HepG2 (cell line): ENCODE measurements around the gene LRPAP1. TPM values are rescaled to one million over a fixed set of nuclear protein-coding genes. Genes with fewer than 3 reads are reported as not detected.

Experiments
- ATAC-seq: fragments of 200-7000 bp; cut with Tn5 transposase; 3 replicates; pipeline ENCODE4 v1.9.1; 2020; ENCODE audit warnings: mild to moderate bottlenecking, moderate library complexity
- BruUV-seq: library from RNA; stranded (reverse); fragments of 400-500 nt; replicated peaks from 2 replicates; lab custom pipeline; 2021; lab: Mats Ljungman, UMichigan
- CTCF ChIA-PET: fragments of 300-600 bp; formaldehyde crosslinking; extraction: SDS; loops from one replicate; lab custom pipeline; 2021; ENCODE audit warnings: low total read pairs, inconsistent platforms, low intra/inter-chr PET ratio; lab: Yijun Ruan, JAX
- POLR2A ChIA-PET: fragments of 350-600 bp; sonication (Branson Sonifier 250); formaldehyde crosslinking; loops from one replicate; lab custom pipeline; 2020; ENCODE audit warnings: antibody characterized with exemption, inconsistent platforms; lab: Yijun Ruan, JAX
- DNase-seq: peaks from one replicate; pipeline ENCODE4 v3.0.0-alpha.2; 2015; ENCODE audit warnings: low spot score
- FAIRE-seq: peaks from 3 replicates; lab custom pipeline; 2011; peaks lifted over from hg19 to GRCh38; lab: Jason Lieb, UNC
- H2AFZ ChIP-seq: one replicate; pipeline ENCODE4 v1.6.1; 2011; ENCODE audit warnings: low read length, inconsistent platforms
- H3K27ac ChIP-seq: fragments of 300-600 bp; 3 replicates; pipeline ENCODE4 v1.8.0; 2011; ENCODE audit warnings: mixed run types, mild to moderate bottlenecking, mixed read lengths, low read length, inconsistent platforms; ENCODE audit not compliant: insufficient read depth; ENCODE audit errors: extremely low read length
- H3K27me3 ChIP-seq, 2 experiments: fragments of 200-600 bp in 1 of 2; 2 replicates in 1 of 2; 3 replicates in 1 of 2; pipeline versions ENCODE4 v1.6.0 to v1.8.0; 2011; ENCODE audit warnings: low read length in 2 of 2, mild to moderate bottlenecking in 2 of 2, moderate library complexity in 2 of 2, inconsistent platforms in 1 of 2; ENCODE audit not compliant: insufficient read depth in 2 of 2, control insufficient read depth in 1 of 2
- H3K36me3 ChIP-seq, 2 experiments: fragments of 200-600 bp in 1 of 2; replicated peaks in 1 of 2; 2 replicates in 1 of 2; 3 replicates in 1 of 2; pipeline versions ENCODE4 v1.5.1 to v1.8.0; 2011; ENCODE audit warnings: low read length in 2 of 2, inconsistent platforms in 1 of 2; ENCODE audit not compliant: insufficient read depth in 2 of 2, control insufficient read depth in 1 of 2
- H3K4me1 ChIP-seq: 2 replicates; pipeline ENCODE4 v1.5.1; 2012; ENCODE audit warnings: low read length, inconsistent platforms; ENCODE audit not compliant: insufficient read depth
- H3K4me2 ChIP-seq: 2 replicates; pipeline ENCODE4 v1.6.0; 2011; ENCODE audit warnings: low read depth, low read length, inconsistent platforms
- H3K4me3 ChIP-seq, 3 experiments: fragments of 200-600 bp in 1 of 3; sonication (generic), shearing (Covaris generic) in 1 of 3; replicated peaks in 1 of 3; 2 replicates each; pipeline ENCODE4 v1.5.1; 2011 to 2016; ENCODE audit warnings: low read length in 3 of 3, inconsistent platforms in 2 of 3, low read depth in 2 of 3, mild to moderate bottlenecking in 2 of 3, control low read depth in 1 of 3, mixed read lengths in 1 of 3; ENCODE audit not compliant: insufficient read depth in 1 of 3
- H3K79me2 ChIP-seq: one replicate; pipeline ENCODE4 v1.6.1; 2011; ENCODE audit warnings: low read length, inconsistent platforms; ENCODE audit not compliant: insufficient read depth
- H3K9ac ChIP-seq: 2 replicates; pipeline ENCODE4 v1.6.0; 2011; ENCODE audit warnings: mild to moderate bottlenecking, low read depth, low read length, inconsistent platforms; ENCODE audit not compliant: insufficient read depth
- H3K9me3 ChIP-seq: 2 replicates; pipeline ENCODE4 v1.5.1; 2012; ENCODE audit warnings: mild to moderate bottlenecking, low read length
- H4K20me1 ChIP-seq: 2 replicates; pipeline ENCODE4 v1.6.0; 2011; ENCODE audit warnings: inconsistent platforms, mild to moderate bottlenecking, low read length, moderate library complexity; ENCODE audit not compliant: insufficient read depth
- AGO2 ChIP-seq: fragments of 200-400 bp; formaldehyde crosslinking; optimal IDR thresholded peaks from 2 replicates; pipeline ENCODE3; 2017; ENCODE audit warnings: mild to moderate bottlenecking, low read depth, low read length, moderate library complexity
- ATF7 ChIP-seq, 2 experiments: fragments of 450-650 bp in 1 of 2; sonication (generic) in 1 of 2; formaldehyde crosslinking in 1 of 2; IDR thresholded peaks; 2 replicates each; pipeline versions ENCODE4 v1.4.0 to v1.6.1; 2016 to 2020; ENCODE audit warnings: antibody characterized with exemption in 1 of 2, mild to moderate bottlenecking in 1 of 2, missing genetic modification reagents in 1 of 2
- HNRNPLL ChIP-seq: fragments of 200-400 bp; formaldehyde crosslinking; IDR thresholded peaks from 2 replicates; pipeline ENCODE4 v1.6.1; 2017; ENCODE audit warnings: mild to moderate bottlenecking, low read depth, low read length; ENCODE audit not compliant: poor library complexity, severe bottlenecking
- MED1 ChIP-seq: sonication (generic); formaldehyde crosslinking; IDR thresholded peaks from 2 replicates; pipeline ENCODE4 v1.4.0; 2020; ENCODE audit warnings: missing genetic modification reagents
- NONO ChIP-seq, 2 experiments: fragments of 450-650 bp in 1 of 2; sonication (generic) in 1 of 2; formaldehyde crosslinking in 1 of 2; IDR thresholded peaks in 1 of 2; conservative IDR thresholded peaks in 1 of 2; 2 replicates each; pipeline versions ENCODE4 v1.6.1 to v1.8.0; 2017 to 2022; ENCODE audit warnings: mild to moderate bottlenecking in 1 of 2, missing genetic modification reagents in 1 of 2, moderate library complexity in 1 of 2
- SRSF1 ChIP-seq: fragments of 200-400 bp; formaldehyde crosslinking; optimal IDR thresholded peaks from 2 replicates; pipeline ENCODE3; 2017; ENCODE audit warnings: mild to moderate bottlenecking, low read depth, low read length, moderate library complexity
- ZNF687 ChIP-seq: sonication (generic); formaldehyde crosslinking; IDR thresholded peaks from 2 replicates; pipeline ENCODE4 v1.5.1; 2020; ENCODE audit warnings: mild to moderate bottlenecking, missing genetic modification reagents, moderate library complexity
- WGBS: methylation state at CpG from one replicate; pipeline ENCODE4 v1.1.6; 2017; ENCODE audit warnings: low lambda C conversion rate; 5-methylcytosine and 5-hydroxymethylcytosine counted together
- in situ Hi-C: cut with HindIII; loops from 2 replicates; pipeline ENCODE4 v1.10.0; 2017; ENCODE audit warnings: low pct_unique_long_range_greater_than_20kb; ENCODE audit not compliant: extremely low pct_ligation_motif_present
- intact Hi-C: fragments of 100-400 bp; cut with micrococcal nuclease; formaldehyde crosslinking; loops from one replicate; pipeline ENCODE4 v1.10.0; 2022; ENCODE audit not compliant: unreplicated experiment
- polyA plus RNA-seq, 8 experiments: library from polyadenylated mRNA; depleted of rRNA in 3 of 8; stranded (reverse) in 7 of 8; unstranded in 1 of 8; fragments of >200 nt; fragmentation: Illumina TruSeq in 4 of 8; extraction: Trizol in 4 of 8; gene quantifications; 2 replicates each; pipeline versions ENCODE4 v1.2.1 to v1.2.3, GENCODE V29; 2011 to 2016; ENCODE audit warnings: low read depth in 4 of 8, missing spikeins in 1 of 8, mixed read lengths in 1 of 8; ENCODE audit not compliant: insufficient read depth in 1 of 8
- total RNA-seq, 5 experiments: library from RNA; depleted of rRNA; stranded (reverse); fragments of >200 nt; fragmentation: Illumina TruSeq; extraction: Trizol; gene quantifications; 2 replicates each; pipeline ENCODE4 v1.2.3, GENCODE V29; 2016; ENCODE audit warnings: low read depth in 1 of 5
- TF ChIP-seq, protein P1 (sequence below): sonication (generic); formaldehyde crosslinking; IDR thresholded peaks from 2 replicates; pipeline ENCODE4 v1.4.0; 2020; ENCODE audit warnings: mild to moderate bottlenecking, missing genetic modification reagents

LRPAP1 gene
- total and polyA plus RNA-seq, 2 of the 13 experiments (the other 11 are each of a cell fraction or from before 2014, with no cell fraction given), result 153 to 191 TPM

DNA sequence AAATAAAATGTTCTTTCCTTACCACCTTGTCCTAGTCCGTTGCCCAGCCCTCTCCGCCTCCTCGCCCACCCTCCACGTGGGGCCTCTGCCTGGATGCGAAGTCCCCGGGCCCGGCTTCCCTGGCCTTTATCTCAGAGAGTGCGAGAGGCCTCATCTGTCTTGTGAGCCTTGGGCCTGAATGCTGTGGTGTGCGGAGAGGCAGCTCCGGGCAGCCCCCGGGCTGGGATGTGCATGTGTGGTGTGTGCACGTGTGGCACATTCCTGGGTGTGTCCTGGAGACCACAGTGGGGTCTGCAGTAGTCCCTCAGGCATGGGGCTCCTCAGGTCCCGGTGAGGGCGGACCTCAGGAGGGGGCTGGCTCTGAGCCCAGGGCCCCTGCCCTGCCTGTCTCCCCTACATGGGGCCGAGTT, 37.8 kb downstream of the LRPAP1 start:
- 3% methylated on average over 8 of the region's 15 CpGs for WGBS
- Histone ChIP-seq H3K27me3 (peaks cover 15 to 59% of the 10 kb centered on the region in 2 experiments), H3K9me3 (no peaks in the 10 kb centered on the region), H3K36me3 (no peaks in the 10 kb centered on the region), H3K79me2 (no peaks in the 10 kb centered on the region), H3K4me2 (peak overlapping the region; percentile 18; the same call in 1 of the 2 replicates), H4K20me1 (peaks cover 3% of the 10 kb centered on the region; the same call in 1 of the 2 replicates), H3K9ac (no peak overlapping the region), H3K27ac (no peak overlapping the region), H3K4me3 (no peak overlapping the region), H3K4me1 (peaks cover 28% of the 10 kb centered on the region), H2AFZ (no peak overlapping the region)
- in situ Hi-C loops (no loop called here), intact Hi-C loops (no loop called here)
- FAIRE-seq, result no peak
- ChIA-PET POLR2A (no interaction called here), CTCF (no interaction called here)
- no TSS peak for BruUV-seq
- no peak for DNase-seq
- TF ChIP-seq SRSF1 (peak; percentile 2), NONO (IDR thresholded peaks at IDR 0.05) (no peak), NONO (CRISPR knock-in tag; conservative IDR thresholded peaks at IDR 0.05) (0 out of 2 replicates have a peak, but pooled peaks have one; percentile 23), MED1 (CRISPR knock-in tag) (no peak), HNRNPLL (peak; percentile 3), AGO2 (peak; percentile 15)
- ATAC-seq, result peak; percentile 34

DNA sequence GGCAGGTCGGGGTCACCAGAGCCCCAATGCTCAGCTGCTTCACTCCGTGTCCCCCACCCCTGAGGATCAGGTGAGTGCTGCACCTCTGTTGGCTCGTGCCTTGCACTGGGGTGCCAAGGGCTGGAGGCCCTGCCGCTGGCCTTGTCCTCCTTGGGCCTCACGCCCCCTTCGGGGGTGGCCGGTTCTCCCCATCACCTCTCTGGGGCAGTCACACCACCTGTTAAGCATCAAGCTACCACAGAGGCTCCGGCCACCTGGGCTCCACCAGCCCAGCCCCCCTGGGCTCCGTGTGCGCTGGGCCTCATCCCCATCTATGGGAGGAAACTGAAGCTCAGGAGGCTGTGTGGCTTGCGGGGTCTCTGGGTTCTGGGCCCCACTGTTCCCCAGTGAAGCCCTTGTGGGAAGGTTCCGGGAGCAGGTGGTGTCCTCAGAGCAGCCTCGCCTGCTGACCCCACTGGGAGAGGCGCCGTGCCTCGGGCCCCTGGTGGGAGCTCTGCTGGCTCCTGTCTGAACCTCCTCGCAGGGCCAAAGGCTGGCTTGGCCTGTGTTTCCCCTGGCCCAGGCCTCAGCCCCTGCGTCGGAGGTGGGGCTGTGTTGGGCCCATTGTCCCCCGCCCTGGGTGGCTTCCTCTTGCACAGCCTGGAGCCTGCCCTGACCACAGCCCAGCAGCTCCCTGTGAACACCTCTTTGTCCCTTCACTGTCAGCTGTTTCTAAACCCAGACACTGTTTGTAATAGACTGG, 38.3 kb downstream of the LRPAP1 start:
- POLR2A ChIA-PET, result no interaction called here
- no peak for FAIRE-seq
- Histone ChIP-seq H3K27ac (no peak overlapping the region), H3K4me2 (peak overlapping the region; percentile 18; the same call in 1 of the 2 replicates), H3K36me3 (no peaks in the 10 kb centered on the region), H3K4me1 (peaks cover 28% of the 10 kb centered on the region), H3K9ac (no peak overlapping the region), H3K4me3 (peak overlapping the region in 1 of 3 experiments; percentile 10; a peak in 1 of 6 replicates)
- peak; percentile 52 for ATAC-seq
- no peak for TF ChIP-seq ATF7 (IDR thresholded peaks at IDR 0.05)
- TF ChIP-seq ATF7 (CRISPR knock-in tag; IDR thresholded peaks at IDR 0.05), result no peak
- TF ChIP-seq ZNF687 (CRISPR knock-in tag), result peak; percentile 27
- TF ChIP-seq, protein P1, sequence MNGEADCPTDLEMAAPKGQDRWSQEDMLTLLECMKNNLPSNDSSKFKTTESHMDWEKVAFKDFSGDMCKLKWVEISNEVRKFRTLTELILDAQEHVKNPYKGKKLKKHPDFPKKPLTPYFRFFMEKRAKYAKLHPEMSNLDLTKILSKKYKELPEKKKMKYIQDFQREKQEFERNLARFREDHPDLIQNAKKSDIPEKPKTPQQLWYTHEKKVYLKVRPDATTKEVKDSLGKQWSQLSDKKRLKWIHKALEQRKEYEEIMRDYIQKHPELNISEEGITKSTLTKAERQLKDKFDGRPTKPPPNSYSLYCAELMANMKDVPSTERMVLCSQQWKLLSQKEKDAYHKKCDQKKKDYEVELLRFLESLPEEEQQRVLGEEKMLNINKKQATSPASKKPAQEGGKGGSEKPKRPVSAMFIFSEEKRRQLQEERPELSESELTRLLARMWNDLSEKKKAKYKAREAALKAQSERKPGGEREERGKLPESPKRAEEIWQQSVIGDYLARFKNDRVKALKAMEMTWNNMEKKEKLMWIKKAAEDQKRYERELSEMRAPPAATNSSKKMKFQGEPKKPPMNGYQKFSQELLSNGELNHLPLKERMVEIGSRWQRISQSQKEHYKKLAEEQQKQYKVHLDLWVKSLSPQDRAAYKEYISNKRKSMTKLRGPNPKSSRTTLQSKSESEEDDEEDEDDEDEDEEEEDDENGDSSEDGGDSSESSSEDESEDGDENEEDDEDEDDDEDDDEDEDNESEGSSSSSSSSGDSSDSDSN (CRISPR knock-in tag), result peak; percentile 48
- TF ChIP-seq, all 625 proteins: peak for 2
- no peak for DNase-seq
- peaks cover 18 to 65% of the 10 kb centered on the region in 2 experiments for H3K27me3 ChIP-seq
- no peaks in the 10 kb centered on the region for H3K79me2 ChIP-seq
- in situ Hi-C loops, result no loop called here
- H3K9me3 ChIP-seq, result no peaks in the 10 kb centered on the region
- 49% methylated on average over 3 of the region's 20 CpGs for WGBS
- intact Hi-C loops, result no loop called here
- no peak overlapping the region for H2AFZ ChIP-seq
- no TSS peak for BruUV-seq
- peaks cover 3% of the 10 kb centered on the region; the same call in 1 of the 2 replicates for H4K20me1 ChIP-seq
- CTCF ChIA-PET, result no interaction called here
